GM21786 (cell line): ENCODE results near the gene CRADD.
"Not testable (repeated sequence)": the region's sequence is repeated elsewhere in the genome, so short reads cannot be mapped to it uniquely, and the experiment has no call there.

Experiments
- ATAC-seq: cut with Tn5 transposase; IDR thresholded peaks from one replicate; pipeline ENCODE4 v1.9.1; 2021; ENCODE audit not compliant: unreplicated experiment

The CRADD gene

GRCh38 chr12:93677195-93678064, at the start of gene CRADD:
TSS of gene CRADD (plus strand) at chr12:93677375.
- ATAC-seq, result peak; percentile 94

- ATAC-seq, result no peak
These were observed 44.8 kb upstream of the CRADD start for GRCh38 chr12:93632383-93632782.

- ATAC-seq, result no peak
These were observed 42.8 kb upstream of the CRADD start for GRCh38 chr12:93634416-93634815.

- no peak for ATAC-seq
These were observed 40.5 kb upstream of the CRADD start for GRCh38 chr12:93636708-93637107.

GRCh38 chr12:93638095-93638494, 39.1 kb upstream of the CRADD start:
- ATAC-seq, result no peak

- no peak for ATAC-seq
These were observed 38.2 kb upstream of the CRADD start for GRCh38 chr12:93638954-93639353.

- ATAC-seq, result no peak
These were observed 37.8 kb upstream of the CRADD start for GRCh38 chr12:93639406-93639805.

- ATAC-seq, result not testable (repeated sequence)
These were observed 35.8 kb upstream of the CRADD start for GRCh38 chr12:93641380-93641779.

- no peak for ATAC-seq
These were observed 34.4 kb upstream of the CRADD start for GRCh38 chr12:93642751-93643150.

GRCh38 chr12:93645702-93646101, 31.5 kb upstream of the CRADD start:
- no peak for ATAC-seq

- ATAC-seq, result no peak
These were observed 26.5 kb upstream of the CRADD start for GRCh38 chr12:93650626-93651025.

GRCh38 chr12:93653079-93653478, 24.1 kb upstream of the CRADD start:
- no peak for ATAC-seq

- ATAC-seq, result no peak
These were observed 23.5 kb upstream of the CRADD start for GRCh38 chr12:93653712-93654111.

- ATAC-seq, result no peak
These were observed 22.8 kb upstream of the CRADD start for GRCh38 chr12:93654421-93654820.

- no peak for ATAC-seq
These were observed 20.1 kb upstream of the CRADD start for GRCh38 chr12:93657071-93657470.

- no peak for ATAC-seq
These were observed 16.2 kb upstream of the CRADD start for GRCh38 chr12:93661021-93661420.

GRCh38 chr12:93663006-93663728, 14.0 kb upstream of the CRADD start:
- ATAC-seq, result no peak

GRCh38 chr12:93663729-93664084, 13.5 kb upstream of the CRADD start:
- ATAC-seq, result no peak

- ATAC-seq, result no peak
These were observed 12.5 kb upstream of the CRADD start for GRCh38 chr12:93664573-93665138.

GRCh38 chr12:93667672-93668071, 9.5 kb upstream of the CRADD start:
- no peak for ATAC-seq

- ATAC-seq, result peak; percentile 76
These were observed 8.2 kb upstream of the CRADD start for GRCh38 chr12:93668919-93669418.

- ATAC-seq, result no peak
These were observed 7.7 kb upstream of the CRADD start for GRCh38 chr12:93669452-93669851.
